Immature natural killer cell (primary cell): ENCODE measurements around the gene HOXD11. TPM values are rescaled to one million over a fixed set of nuclear protein-coding genes. Genes with fewer than 3 reads are reported as not detected.

Experiments used
- DNase-seq, 3 donors: peaks; one replicate each; pipeline ENCODE4 v3.0.0; 2022; ENCODE audit warnings: mixed read lengths in 1 of 3
- H3K27ac Mint-ChIP-seq, 6 donors: one replicate each; pipeline ENCODE4 v1.8.0; 2020; ENCODE audit warnings: mixed read lengths in 6 of 6, mild to moderate bottlenecking in 5 of 6, inconsistent platforms in 4 of 6, moderate library complexity in 3 of 6
- H3K27me3 Mint-ChIP-seq, 3 donors: one replicate each; pipeline ENCODE4 v1.8.0; 2020 to 2021; ENCODE audit warnings: low read depth in 3 of 3, mild to moderate bottlenecking in 3 of 3, mixed read lengths in 3 of 3, moderate library complexity in 3 of 3, inconsistent platforms in 1 of 3
- H3K36me3 Mint-ChIP-seq, 3 donors: one replicate each; pipeline ENCODE4 v1.8.0; 2020; ENCODE audit warnings: mixed read lengths in 3 of 3, inconsistent platforms in 2 of 3, mild to moderate bottlenecking in 2 of 3
- H3K4me1 Mint-ChIP-seq, 2 donors: one replicate each; pipeline ENCODE4 v1.8.0; 2020; ENCODE audit warnings: inconsistent platforms in 2 of 2, mild to moderate bottlenecking in 2 of 2, mixed read lengths in 2 of 2, moderate library complexity in 1 of 2
- H3K4me3 Mint-ChIP-seq, 5 donors: one replicate each; pipeline ENCODE4 v1.8.0; 2020; ENCODE audit warnings: mild to moderate bottlenecking in 5 of 5, mixed read lengths in 5 of 5, inconsistent platforms in 3 of 5, moderate library complexity in 3 of 5
- H3K9me3 Mint-ChIP-seq, 6 donors: one replicate each; pipeline ENCODE4 v1.8.0; 2020; ENCODE audit warnings: mild to moderate bottlenecking in 6 of 6, mixed read lengths in 6 of 6, inconsistent platforms in 4 of 6, moderate library complexity in 3 of 6
- polyA plus RNA-seq, 3 donors: library from polyadenylated mRNA; unstranded; fragments of 300-500 nt; fragmentation: Illumina TruSeq; gene quantifications; one replicate each; pipeline ENCODE4 v1.2.3, GENCODE V29; 2021

Gene HOXD11
- polyA plus RNA-seq, 3 donors from 2014 or later = not detected

DNA sequence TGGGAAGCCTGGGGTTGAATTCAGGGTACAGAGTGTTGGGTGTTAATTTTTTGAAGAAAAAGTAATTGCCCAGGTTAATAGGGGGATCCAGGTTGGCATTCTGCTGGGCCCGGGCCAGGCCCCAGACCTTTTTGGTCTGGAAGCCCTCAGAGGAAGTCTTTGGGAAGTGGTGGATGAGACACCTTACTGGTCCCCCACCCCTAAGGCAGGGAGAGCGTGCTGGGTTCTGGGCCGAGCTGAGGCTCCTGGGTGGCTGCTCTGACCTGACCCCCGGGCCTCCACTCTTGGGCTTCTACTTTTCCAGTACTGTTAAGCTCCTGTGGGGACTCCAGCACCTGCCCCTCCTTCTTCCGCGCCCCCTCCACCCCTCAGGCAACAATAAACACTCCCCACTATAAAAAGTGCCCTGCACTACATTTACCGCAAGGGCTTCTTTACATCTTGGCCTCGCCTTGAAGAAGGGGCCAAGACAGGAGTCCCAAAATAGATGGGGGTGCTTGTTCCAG, 49.3 kb downstream of the HOXD11 start:
- Mint-ChIP-seq H3K4me3 (no peak overlapping the region), H3K4me1 (no peaks in the 10 kb centered on the region), H3K27me3 (peaks cover 27 to 39% (median 27%) of the 10 kb centered on the region in 3 donors), H3K36me3 (no peaks in the 10 kb centered on the region), H3K9me3 (peaks cover 0 to 3% (median 0%) of the 10 kb centered on the region in 6 donors), H3K27ac (no peak overlapping the region)
- DNase-seq = no peak

DNA sequence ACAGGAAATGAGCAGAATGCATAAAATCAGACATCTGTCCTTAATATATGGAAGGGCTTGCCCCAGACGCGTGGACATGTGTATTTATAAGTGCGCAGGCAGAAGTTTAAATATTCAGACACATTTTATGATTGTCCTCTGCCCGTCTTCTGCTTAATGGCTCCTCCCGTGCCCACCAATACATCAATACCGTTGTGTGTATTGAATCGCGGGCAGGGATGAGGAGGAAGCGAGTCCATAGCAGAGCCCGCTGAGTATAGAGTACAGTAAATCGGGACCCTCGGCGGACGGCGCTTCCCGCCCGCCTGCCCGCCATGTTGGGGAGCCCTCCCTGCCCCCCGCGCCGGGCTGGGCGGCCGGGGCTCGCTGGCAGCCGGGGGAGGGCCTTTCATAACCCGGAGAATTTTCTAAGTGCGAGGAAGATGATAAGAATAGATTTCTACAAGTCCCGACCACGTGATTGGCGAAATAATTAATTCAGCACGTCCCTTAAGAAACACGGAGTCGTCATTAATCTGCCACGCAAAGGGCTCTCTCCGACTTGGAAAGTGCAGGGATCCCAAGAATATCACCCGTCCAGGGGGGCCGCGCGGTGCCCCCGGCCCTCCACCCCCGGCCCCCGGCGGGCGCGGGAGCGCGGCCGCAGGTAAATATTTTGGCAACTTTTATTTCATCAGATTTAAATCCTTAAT, 49.9 kb downstream of the HOXD11 start, which contains the start of gene HOXD3:
Gene HOXD3 (plus strand): TSS at position 501 of the 692 bp plus-strand sequence. CDS start 11,808 bp downstream, outside the sequence.
- Mint-ChIP-seq H3K9me3 (peaks cover 0 to 6% (median 0%) of the 10 kb centered on the region in 6 donors), H3K36me3 (no peaks in the 10 kb centered on the region), H3K27ac (no peak within 1 kb of the TSS), H3K4me3 (no peak within 1 kb of the TSS), H3K27me3 (peaks cover 27 to 40% (median 33%) of the 10 kb centered on the region in 3 donors), H3K4me1 (no peaks in the 10 kb centered on the region)
- no peak for DNase-seq

DNA sequence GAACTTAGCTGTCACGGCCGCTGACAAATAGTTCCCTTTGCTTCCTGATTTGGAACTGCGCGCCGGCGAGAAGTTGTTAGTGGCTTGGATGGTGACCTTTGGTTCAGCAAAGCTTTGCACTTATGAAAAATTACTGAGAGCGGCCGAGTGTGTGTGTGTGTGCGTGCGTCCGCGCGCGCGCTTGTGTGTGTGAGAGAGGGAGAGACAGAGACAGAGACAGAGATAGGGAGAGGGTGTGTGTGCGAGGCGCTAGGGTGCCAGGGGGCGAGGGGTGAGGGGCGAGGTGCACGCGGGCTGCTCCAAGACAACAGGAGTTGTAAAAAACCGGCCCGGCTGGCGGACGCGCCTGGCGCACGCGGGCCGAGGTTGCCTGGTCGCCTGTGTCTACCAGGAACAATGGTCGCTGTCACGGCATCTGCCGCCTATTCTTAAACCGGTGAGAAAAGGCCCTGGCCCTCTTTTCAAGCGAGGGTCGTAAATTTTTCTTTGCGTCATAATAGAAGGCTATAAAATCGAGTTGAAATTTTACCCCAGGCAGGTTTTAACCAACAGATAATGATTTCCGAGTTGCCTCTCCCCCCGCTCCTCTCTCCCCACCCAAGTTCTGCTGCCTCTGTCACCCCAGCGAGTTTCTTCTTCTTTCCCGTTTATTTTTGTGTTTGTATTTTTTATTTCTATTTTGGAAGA, 50.6 kb downstream of the HOXD11 start:
- no peak for DNase-seq
- H3K4me3 Mint-ChIP-seq = no peak overlapping the region
- peaks cover 27 to 43% (median 35%) of the 10 kb centered on the region in 3 donors for H3K27me3 Mint-ChIP-seq
- no peak overlapping the region for H3K27ac Mint-ChIP-seq
- no peaks in the 10 kb centered on the region for H3K4me1 Mint-ChIP-seq
- H3K9me3 Mint-ChIP-seq = peaks cover 0 to 5% (median 0%) of the 10 kb centered on the region in 6 donors
- no peaks in the 10 kb centered on the region for H3K36me3 Mint-ChIP-seq

DNA sequence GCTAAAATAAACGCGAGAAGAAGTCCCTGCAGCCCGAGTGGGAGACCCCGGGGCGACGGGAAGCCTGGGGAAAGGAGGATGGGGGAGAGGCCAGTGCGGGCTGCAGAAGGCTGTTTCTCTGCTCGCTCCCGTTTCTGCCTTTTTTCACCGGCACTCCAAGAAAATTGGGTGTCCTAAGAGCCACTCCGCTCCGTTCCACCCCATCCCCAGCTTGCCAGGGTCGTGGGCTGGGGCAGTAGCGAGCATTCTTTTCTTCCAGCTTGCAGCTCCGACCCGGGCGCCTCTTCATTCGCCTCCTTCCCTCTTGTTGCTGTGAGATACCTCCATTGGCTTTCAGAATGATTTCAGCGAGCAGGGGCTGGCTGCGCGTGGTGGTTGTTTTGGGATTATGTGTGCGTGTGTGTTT, 51.1 kb downstream of the HOXD11 start:
- Mint-ChIP-seq H3K9me3 (peaks cover 0 to 4% (median 0%) of the 10 kb centered on the region in 6 donors), H3K27ac (no peak overlapping the region), H3K36me3 (peaks cover 0 to under 1% (median 0%) of the 10 kb centered on the region in 3 donors), H3K4me1 (no peaks in the 10 kb centered on the region), H3K4me3 (no peak overlapping the region), H3K27me3 (peaks cover 25 to 44% (median 37%) of the 10 kb centered on the region in 3 donors)
- no peak for DNase-seq

DNA sequence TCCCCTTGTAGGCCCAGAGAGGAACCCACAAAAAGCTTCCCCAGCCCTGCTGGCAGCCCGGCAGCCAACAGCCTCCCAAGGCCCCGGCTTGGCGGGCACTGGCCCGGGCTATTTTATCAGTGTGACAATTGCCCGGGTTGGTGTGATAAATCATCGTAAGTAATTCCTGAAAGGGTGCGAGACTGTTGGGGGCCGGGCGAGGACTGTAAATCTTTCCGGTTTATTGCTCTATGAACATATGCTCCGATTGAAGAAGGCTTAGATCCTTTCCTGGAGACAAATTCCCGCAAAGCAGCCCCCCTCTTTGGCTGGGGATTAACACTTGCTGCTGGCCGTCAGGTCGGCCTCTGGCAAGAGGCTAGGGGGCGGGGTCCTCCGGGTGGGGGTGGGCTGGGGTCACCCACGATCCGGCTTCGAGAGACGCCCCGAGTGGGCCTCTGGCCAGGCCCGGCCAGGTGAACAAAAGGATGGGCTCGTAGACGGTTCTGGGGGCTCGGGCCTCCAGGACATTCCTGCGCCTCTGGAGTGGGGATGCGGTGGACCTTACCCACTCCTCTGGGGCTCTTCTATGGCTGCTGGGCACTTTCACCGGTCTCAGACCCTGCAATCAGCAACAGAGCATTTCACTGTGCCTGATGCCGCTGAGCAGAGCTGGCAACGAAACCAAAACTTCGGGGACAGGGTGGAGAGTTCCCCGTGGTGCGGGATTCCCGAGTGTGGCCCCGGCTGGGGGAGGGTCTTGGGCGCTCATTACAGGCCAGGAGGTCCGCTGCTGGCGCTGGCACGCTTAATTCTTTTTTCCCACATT, 52.0 kb downstream of the HOXD11 start:
- peaks cover 0 to 4% of the 10 kb centered on the region in 2 donors for H3K4me1 Mint-ChIP-seq
- peaks cover 31 to 51% (median 40%) of the 10 kb centered on the region in 3 donors for H3K27me3 Mint-ChIP-seq
- peaks cover 0 to 9% (median 2%) of the 10 kb centered on the region in 6 donors for H3K9me3 Mint-ChIP-seq
- no peak for DNase-seq
- no peak overlapping the region for H3K27ac Mint-ChIP-seq
- no peak overlapping the region for H3K4me3 Mint-ChIP-seq
- H3K36me3 Mint-ChIP-seq = peaks cover 0 to 6% (median 0%) of the 10 kb centered on the region in 3 donors

Other genes with a start within 250 kb of the HOXD11 start
- gene LNPK, start 105.0 kb upstream of the HOXD11 start, polyA plus RNA-seq = 10 to 100 TPM; 13.7 to 21.3 (median 18.0) TPM
- gene EVX2, start 23.3 kb upstream of the HOXD11 start, polyA plus RNA-seq = not detected
- gene HOXD13, start 14.6 kb upstream of the HOXD11 start, polyA plus RNA-seq = not detected
- gene HOXD12, start 7.5 kb upstream of the HOXD11 start, polyA plus RNA-seq = not detected
- gene HOXD10, start 9.5 kb downstream of the HOXD11 start, polyA plus RNA-seq = not detected
- gene HOXD9, start 15.4 kb downstream of the HOXD11 start, polyA plus RNA-seq = not detected
- gene HOXD8, start 22.4 kb downstream of the HOXD11 start, polyA plus RNA-seq = not detected
- gene HOXD4, start 44.3 kb downstream of the HOXD11 start, polyA plus RNA-seq = not detected
- gene HOXD3, start 50.0 kb downstream of the HOXD11 start, polyA plus RNA-seq = not detected
- not detected for gene HOXD1, start 81.4 kb downstream of the HOXD11 start, polyA plus RNA-seq
- 10 to 100 TPM in 2 of 3 donors, 1 to 10 TPM in 1; 8.2 to 15.5 (median 13.8) TPM for gene MTX2, start 162.2 kb downstream of the HOXD11 start, polyA plus RNA-seq